ENCODE results near the gene PROC.

PROC gene

DNA sequence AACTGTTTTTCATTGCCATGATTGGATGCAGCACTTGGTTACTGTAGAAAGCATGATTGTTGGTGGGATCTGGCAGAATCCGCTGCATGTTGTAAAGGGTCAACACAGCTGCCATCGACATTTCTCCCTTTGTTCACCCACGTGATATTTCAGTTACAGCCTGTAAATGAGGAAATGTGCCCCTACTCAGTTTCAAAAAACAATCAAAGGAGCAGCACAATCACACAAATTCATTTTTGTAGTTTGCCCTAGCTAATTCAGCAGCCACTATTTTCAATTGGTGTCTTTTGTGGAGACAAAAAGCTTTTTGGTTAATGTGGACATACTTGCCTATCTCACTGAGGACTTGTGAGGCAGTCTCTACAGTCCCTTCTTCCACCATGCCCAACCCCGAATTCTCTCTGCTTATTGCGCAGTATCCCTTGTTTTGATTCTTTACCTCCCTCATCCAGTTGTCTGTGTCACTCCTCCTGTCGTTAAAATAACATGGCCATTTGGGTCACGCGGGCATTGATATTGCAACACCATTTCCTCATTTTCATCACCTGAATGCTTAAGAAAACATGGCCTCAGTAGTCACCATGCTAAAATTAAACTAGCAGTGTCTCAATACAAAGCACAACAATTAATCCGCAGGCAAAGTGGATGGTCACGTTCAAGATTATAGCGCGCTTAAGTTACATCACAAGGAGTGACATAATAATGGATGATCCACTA lies 6.4 kb upstream of the PROC start:
- in situ Hi-C loops (cut with MboI; ENCODE audit: low pct_unique_long_range_greater_than_20kb, low sequenced_read_pairs), result no loop called here
- DNase-seq, result peak; percentile 87

GRCh38 chr2:127413200-127413599 lies 5.0 kb upstream of the PROC start:
- in situ Hi-C loops (cut with MboI; ENCODE audit: low pct_unique_long_range_greater_than_20kb, low sequenced_read_pairs), result no loop called here
- no peak for DNase-seq

- no peak for DNase-seq
- in situ Hi-C loops (cut with MboI; ENCODE audit: low pct_unique_long_range_greater_than_20kb, low sequenced_read_pairs), result no loop called here
These were observed 4.2 kb upstream of the PROC start for GRCh38 chr2:127413782-127414637.

DNA sequence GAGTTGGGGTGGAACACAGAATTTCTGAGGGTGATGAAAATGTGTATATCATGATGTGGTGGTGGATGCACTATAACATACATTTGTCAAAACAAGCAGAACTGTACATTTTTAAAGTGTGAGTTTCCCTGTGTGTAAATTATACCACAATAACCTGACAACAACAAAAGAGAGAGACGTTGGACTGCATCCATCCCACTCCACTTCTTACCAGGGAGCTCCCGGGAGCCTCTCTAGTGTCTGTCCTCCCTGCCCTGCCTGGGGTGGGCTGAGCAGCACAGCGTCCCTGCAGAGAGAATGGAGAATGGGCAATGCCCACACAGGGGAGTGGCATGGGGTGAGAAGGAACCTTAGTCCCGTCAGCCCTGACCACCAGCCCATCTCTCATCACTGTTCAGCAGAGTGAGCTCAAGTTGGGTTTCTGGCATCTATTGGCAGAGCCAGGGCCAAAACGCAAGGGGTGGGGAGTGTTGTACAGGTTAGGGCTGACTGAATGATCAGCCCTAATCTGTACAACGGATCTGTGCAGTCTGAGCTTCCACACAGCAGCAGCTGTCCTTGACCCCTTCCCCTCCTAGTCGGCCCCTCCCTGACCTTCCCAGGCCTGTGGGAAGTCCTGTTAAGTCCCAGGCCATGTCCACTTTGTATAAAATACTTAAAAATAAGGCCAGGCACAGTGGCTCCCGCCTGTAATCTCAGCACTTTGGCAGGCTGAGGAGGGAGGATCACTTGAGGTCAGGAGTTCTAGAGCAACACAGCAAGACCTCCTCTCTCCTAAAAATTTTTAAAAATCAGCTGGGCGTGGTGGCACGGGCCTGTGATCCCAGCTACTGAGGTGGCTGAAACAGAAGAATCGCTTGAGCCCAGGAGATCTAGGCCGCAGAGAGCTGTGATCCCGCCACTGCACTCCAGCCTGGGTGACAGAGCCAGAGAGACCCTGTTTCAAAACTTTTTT lies 3.3 kb upstream of the PROC start:
- no peak for DNase-seq
- in situ Hi-C loops (cut with MboI; ENCODE audit: low pct_unique_long_range_greater_than_20kb, low sequenced_read_pairs), result no loop called here

DNA sequence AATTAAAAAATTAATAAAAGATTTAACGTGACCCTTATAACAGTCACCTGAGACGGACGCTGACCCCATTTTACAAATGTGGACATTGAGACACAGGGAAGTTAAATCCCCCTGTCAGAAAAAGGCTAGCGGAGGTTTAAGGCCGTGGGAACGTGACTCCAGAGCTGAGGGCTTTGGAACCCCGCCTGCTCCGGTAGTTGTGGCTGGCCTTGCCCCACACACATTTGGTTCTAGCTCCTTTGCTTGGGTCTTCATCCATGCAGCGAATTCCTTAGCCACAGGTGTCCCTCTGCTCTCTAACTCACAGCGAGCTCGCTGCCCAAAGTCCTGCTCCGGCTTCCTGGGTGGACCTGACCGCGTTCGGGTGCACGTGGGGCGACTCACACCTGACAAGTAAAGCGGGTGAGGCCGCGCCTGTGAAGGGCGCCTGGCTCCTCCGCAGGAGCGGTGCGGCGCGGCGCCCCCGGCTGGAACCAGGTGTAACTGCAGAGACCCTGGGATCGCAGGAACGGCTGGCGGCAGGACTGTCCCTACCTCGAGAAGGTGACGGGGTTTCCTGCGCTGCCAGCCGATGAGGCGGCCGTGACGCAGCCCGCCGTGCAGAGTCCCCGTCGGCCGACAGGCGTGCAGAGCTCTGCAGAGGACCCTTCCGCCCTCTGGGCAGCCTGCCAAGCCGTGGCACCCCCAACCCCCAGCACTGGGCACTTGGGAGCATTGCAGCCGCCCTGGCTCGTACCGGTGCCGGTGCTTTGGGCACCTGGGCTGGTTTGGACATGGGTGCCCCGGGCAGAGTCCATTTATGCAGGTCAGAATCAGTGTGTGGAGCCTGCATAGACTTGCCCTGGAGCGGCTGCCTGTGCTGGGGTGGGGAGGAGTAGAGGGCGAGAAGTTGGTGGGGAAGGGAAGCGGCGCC lies 2.4 kb upstream of the PROC start:
- peak; percentile 88 for DNase-seq
- in situ Hi-C loops (cut with MboI; ENCODE audit: low pct_unique_long_range_greater_than_20kb, low sequenced_read_pairs), result no loop called here

GRCh38 chr2:127416506-127417001 lies 1.7 kb upstream of the PROC start:
- in situ Hi-C loops (cut with MboI; ENCODE audit: low pct_unique_long_range_greater_than_20kb, low sequenced_read_pairs), result no loop called here
- DNase-seq, result peak; percentile 73

DNA sequence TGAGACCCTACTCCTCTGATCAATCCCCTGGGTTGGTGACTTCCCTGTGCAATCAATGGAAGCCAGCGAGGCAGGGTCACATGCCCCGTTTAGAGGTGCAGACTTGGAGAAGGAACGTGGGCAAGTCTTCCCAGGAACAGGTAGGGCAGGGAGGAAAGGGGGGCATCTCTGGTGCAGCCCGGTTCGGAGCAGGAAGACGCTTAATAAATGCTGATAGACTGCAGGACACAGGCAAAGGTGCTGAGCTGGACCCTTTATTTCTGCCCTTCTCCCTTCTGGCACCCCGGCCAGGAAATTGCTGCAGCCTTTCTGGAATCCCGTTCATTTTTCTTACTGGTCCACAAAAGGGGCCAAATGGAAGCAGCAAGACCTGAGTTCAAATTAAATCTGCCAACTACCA lies 821 bp upstream of the PROC start:
- no peak for DNase-seq
- in situ Hi-C loops (cut with MboI; ENCODE audit: low pct_unique_long_range_greater_than_20kb, low sequenced_read_pairs), result no loop called here

DNA sequence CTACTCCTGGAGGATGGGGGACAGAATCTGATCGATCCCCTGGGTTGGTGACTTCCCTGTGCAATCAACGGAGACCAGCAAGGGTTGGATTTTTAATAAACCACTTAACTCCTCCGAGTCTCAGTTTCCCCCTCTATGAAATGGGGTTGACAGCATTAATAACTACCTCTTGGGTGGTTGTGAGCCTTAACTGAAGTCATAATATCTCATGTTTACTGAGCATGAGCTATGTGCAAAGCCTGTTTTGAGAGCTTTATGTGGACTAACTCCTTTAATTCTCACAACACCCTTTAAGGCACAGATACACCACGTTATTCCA lies 844 bp downstream of the PROC start:
- in situ Hi-C loops (cut with MboI; ENCODE audit: low pct_unique_long_range_greater_than_20kb, low sequenced_read_pairs), result no loop called here
- DNase-seq, result no peak

DNA sequence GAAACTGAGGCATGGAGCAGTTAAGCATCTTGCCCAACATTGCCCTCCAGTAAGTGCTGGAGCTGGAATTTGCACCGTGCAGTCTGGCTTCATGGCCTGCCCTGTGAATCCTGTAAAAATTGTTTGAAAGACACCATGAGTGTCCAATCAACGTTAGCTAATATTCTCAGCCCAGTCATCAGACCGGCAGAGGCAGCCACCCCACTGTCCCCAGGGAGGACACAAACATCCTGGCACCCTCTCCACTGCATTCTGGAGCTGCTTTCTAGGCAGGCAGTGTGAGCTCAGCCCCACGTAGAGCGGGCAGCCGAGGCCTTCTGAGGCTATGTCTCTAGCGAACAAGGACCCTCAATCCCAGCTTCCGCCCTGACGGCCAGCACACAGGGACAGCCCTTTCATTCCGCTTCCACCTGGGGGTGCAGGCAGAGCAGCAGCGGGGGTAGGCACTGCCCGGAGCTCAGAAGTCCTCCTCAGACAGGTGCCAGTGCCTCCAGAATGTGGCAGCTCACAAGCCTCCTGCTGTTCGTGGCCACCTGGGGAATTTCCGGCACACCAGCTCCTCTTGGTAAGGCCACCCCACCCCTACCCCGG lies 1.3 kb downstream of the PROC start:
- DNase-seq, result no peak
- in situ Hi-C loops (cut with MboI; ENCODE audit: low pct_unique_long_range_greater_than_20kb, low sequenced_read_pairs), result no loop called here

- in situ Hi-C loops (cut with MboI; ENCODE audit: low pct_unique_long_range_greater_than_20kb, low sequenced_read_pairs), result no loop called here
- no peak for DNase-seq
These were observed 2.0 kb downstream of the PROC start for GRCh38 chr2:127420039-127420864.

GRCh38 chr2:127421116-127421800 lies 3.0 kb downstream of the PROC start:
- DNase-seq, result no peak
- in situ Hi-C loops (cut with MboI; ENCODE audit: low pct_unique_long_range_greater_than_20kb, low sequenced_read_pairs), result no loop called here

DNA sequence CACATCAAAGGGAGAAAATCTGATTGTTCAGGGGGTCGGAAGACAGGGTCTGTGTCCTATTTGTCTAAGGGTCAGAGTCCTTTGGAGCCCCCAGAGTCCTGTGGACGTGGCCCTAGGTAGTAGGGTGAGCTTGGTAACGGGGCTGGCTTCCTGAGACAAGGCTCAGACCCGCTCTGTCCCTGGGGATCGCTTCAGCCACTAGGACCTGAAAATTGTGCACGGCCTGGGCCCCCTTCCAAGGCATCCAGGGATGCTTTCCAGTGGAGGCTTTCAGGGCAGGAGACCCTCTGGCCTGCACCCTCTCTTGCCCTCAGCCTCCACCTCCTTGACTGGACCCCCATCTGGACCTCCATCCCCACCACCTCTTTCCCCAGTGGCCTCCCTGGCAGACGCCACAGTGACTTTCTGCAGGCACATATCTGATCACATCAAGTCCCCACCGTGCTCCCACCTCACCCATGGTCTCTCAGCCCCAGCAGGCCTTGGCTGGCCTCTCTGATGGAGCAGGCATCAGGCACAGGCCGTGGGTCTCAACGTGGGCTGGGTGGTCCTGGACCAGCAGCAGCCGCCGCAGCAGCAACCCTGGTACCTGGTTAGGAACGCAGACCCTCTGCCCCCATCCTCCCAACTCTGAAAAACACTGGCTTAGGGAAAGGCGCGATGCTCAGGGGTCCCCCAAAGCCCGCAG lies 3.8 kb downstream of the PROC start:
- DNase-seq, result no peak
- in situ Hi-C loops (cut with MboI; ENCODE audit: low pct_unique_long_range_greater_than_20kb, low sequenced_read_pairs), result no loop called here

- peak; percentile 58 for DNase-seq
- in situ Hi-C loops (cut with MboI; ENCODE audit: low pct_unique_long_range_greater_than_20kb, low sequenced_read_pairs), result no loop called here
These were observed 4.6 kb downstream of the PROC start for GRCh38 chr2:127422559-127423477.

DNA sequence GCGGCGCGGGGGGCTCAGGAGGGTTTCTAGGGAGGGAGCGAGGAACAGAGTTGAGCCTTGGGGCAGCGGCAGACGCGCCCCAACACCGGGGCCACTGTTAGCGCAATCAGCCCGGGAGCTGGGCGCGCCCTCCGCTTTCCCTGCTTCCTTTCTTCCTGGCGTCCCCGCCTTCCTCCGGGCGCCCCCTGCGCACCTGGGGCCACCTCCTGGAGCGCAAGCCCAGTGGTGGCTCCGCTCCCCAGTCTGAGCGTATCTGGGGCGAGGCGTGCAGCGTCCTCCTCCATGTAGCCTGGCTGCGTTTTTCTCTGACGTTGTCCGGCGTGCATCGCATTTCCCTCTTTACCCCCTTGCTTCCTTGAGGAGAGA lies 5.2 kb downstream of the PROC start:
- DNase-seq, result no peak

GRCh38 chr2:127423880-127424279 lies 5.7 kb downstream of the PROC start:
- in situ Hi-C loops (cut with MboI; ENCODE audit: low pct_unique_long_range_greater_than_20kb, low sequenced_read_pairs), result no loop called here
- DNase-seq, result peak; percentile 74

More for the DNA sequence above, 5.2 kb downstream of the PROC start:
- in situ Hi-C loops (cut with MboI; ENCODE audit: low pct_unique_long_range_greater_than_20kb, low sequenced_read_pairs), result no loop called here
